ENCODE results near the gene ELMO1.

Gene ELMO1

GRCh38 chr7:36819639-36820038, 629.0 kb downstream of the ELMO1 start:
- no peaks in the 10 kb centered on the region for H3K9me3 ChIP-seq
- no peak for DNase-seq
- no peak for TF ChIP-seq CTCF (IDR thresholded peaks at IDR 0.05)
- H3K4me1 ChIP-seq = no peaks in the 10 kb centered on the region
- no peak overlapping the region for H3K4me3 ChIP-seq
- no peaks in the 10 kb centered on the region for H3K36me3 ChIP-seq
- intact Hi-C loops (cut with DNase I; ENCODE audit: low total_unique reads) = no loop called here
- no peak overlapping the region for H3K27ac ChIP-seq
- H3K27me3 ChIP-seq = no peaks in the 10 kb centered on the region

GRCh38 chr7:36814311-36814710, 634.4 kb downstream of the ELMO1 start:
- H3K4me1 ChIP-seq = no peaks in the 10 kb centered on the region
- TF ChIP-seq CTCF (IDR thresholded peaks at IDR 0.05) = no peak
- no peaks in the 10 kb centered on the region for H3K36me3 ChIP-seq
- intact Hi-C loops (cut with DNase I; ENCODE audit: low total_unique reads) = no loop called here
- no peaks in the 10 kb centered on the region for H3K27me3 ChIP-seq
- no peaks in the 10 kb centered on the region for H3K9me3 ChIP-seq
- DNase-seq = no peak
- no peak overlapping the region for H3K4me3 ChIP-seq
- no peak overlapping the region for H3K27ac ChIP-seq

DNA sequence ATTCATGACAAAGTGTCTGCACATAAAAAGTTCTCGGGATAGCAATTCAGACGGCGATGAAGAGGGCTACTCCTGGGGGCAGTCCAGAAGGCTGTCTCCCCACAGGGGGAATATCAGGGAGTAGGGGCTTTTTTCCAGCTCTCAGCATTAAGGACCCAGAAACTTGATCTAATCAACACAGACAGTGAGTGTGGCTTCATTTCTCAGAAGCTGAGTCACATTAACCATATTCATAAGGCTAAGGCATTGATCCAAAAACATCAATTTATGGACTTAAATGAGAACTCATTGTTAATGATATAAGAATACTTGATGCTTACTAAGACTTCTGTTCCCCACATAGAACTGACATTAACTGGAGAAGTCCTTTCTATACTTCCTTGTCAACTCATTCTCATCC, 636.9 kb downstream of the ELMO1 start:
- H3K27me3 ChIP-seq = no peaks in the 10 kb centered on the region
- H3K9me3 ChIP-seq = no peaks in the 10 kb centered on the region
- H3K4me3 ChIP-seq = no peak overlapping the region
- H3K4me1 ChIP-seq = no peaks in the 10 kb centered on the region
- intact Hi-C loops (cut with DNase I; ENCODE audit: low total_unique reads) = no loop called here
- TF ChIP-seq CTCF (IDR thresholded peaks at IDR 0.05) = no peak
- no peak overlapping the region for H3K27ac ChIP-seq
- DNase-seq = no peak
- no peaks in the 10 kb centered on the region for H3K36me3 ChIP-seq

GRCh38 chr7:36810489-36810888, 638.2 kb downstream of the ELMO1 start:
- no peaks in the 10 kb centered on the region for H3K27me3 ChIP-seq
- no peak for TF ChIP-seq CTCF (IDR thresholded peaks at IDR 0.05)
- no peaks in the 10 kb centered on the region for H3K9me3 ChIP-seq
- no peak for DNase-seq
- no peak overlapping the region for H3K27ac ChIP-seq
- no peaks in the 10 kb centered on the region for H3K36me3 ChIP-seq
- H3K4me1 ChIP-seq = no peaks in the 10 kb centered on the region
- intact Hi-C loops (cut with DNase I; ENCODE audit: low total_unique reads) = no loop called here
- no peak overlapping the region for H3K4me3 ChIP-seq

DNA sequence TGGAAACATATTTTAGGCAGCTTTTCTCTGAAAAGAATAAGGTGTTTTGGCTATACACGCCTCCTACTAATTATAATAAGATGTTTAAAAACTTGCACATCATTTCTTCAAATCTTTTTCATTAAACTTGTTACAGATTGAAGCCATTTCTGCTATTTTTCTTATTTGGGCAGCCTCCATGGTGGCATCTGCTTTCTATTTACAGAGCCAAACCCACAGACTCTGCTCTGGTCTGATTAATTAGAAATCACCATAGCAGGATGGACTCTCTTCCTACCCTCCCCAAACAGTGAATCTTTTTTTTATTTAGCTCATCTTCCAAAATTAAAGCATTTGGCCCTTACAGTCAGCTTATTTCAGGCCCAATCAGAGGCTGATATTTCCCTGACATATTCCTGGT, 638.6 kb downstream of the ELMO1 start:
- intact Hi-C loops (cut with DNase I; ENCODE audit: low total_unique reads) = no loop called here
- H3K27me3 ChIP-seq = no peaks in the 10 kb centered on the region

More for the DNA sequence above, 638.6 kb downstream of the ELMO1 start:
- Histone ChIP-seq H3K4me3 (no peak overlapping the region), H3K27ac (no peak overlapping the region), H3K36me3 (no peaks in the 10 kb centered on the region), H3K9me3 (no peaks in the 10 kb centered on the region), H3K4me1 (no peaks in the 10 kb centered on the region)
- no peak for DNase-seq
- no peak for TF ChIP-seq CTCF (IDR thresholded peaks at IDR 0.05)

All from tibial artery (tissue), 4 donors.